ENCODE data around the gene FHIT.

FHIT gene

DNA sequence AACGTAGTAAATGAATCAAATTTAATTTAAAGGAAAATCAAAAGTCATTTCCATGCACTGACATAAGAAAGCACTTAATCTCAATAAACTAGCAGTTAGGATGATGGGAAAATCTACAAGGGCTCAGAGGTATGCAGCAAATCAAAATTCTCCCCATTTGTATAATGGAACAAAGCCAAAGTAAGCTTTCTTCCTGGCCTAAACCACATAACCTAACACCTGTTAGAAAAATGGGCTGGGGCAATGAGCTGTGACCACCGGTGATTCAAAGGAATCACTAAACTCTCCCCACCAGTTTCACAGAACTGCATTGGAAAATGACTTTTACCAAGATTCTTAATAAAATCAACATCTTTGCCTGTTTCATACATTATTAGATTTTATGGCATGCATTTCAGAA lies 1024.3 kb downstream of the FHIT start:
- H3K27ac Mint-ChIP-seq = no peak overlapping the region
- no peaks in the 10 kb centered on the region for H3K36me3 Mint-ChIP-seq (ENCODE audit: low read depth)
- TF ChIP-seq, protein P1, sequence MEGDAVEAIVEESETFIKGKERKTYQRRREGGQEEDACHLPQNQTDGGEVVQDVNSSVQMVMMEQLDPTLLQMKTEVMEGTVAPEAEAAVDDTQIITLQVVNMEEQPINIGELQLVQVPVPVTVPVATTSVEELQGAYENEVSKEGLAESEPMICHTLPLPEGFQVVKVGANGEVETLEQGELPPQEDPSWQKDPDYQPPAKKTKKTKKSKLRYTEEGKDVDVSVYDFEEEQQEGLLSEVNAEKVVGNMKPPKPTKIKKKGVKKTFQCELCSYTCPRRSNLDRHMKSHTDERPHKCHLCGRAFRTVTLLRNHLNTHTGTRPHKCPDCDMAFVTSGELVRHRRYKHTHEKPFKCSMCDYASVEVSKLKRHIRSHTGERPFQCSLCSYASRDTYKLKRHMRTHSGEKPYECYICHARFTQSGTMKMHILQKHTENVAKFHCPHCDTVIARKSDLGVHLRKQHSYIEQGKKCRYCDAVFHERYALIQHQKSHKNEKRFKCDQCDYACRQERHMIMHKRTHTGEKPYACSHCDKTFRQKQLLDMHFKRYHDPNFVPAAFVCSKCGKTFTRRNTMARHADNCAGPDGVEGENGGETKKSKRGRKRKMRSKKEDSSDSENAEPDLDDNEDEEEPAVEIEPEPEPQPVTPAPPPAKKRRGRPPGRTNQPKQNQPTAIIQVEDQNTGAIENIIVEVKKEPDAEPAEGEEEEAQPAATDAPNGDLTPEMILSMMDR (IDR thresholded peaks at IDR 0.05) = no peak
- peaks cover 3% of the 10 kb centered on the region for H3K9me3 Mint-ChIP-seq
- peaks cover 27% of the 10 kb centered on the region for H3K4me1 Mint-ChIP-seq
- H3K27me3 Mint-ChIP-seq (ENCODE audit: low read depth, poor library complexity) = peaks cover 6% of the 10 kb centered on the region
- no peak overlapping the region for H3K4me3 Mint-ChIP-seq
- DNase-seq = no peak

DNA sequence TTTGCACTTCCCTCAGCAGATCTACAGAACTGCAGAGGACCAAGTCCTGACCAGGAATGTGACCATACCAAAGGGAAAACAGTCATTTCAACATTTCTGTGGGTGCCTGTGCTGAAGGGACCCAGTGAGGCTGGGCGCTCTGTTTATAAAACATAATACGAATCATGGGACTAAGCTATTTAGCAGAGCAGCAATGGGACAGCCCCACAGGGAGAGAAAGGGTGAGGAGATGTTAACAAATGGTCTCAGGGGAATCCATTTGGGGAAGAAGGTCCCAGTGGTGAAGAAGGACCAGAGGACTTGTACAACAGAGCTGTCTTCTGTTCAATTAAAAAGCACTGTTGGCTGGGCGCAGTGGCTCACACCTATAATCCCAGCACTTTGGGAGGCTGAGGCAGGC lies 1025.4 kb downstream of the FHIT start:
- Mint-ChIP-seq H3K27me3 (ENCODE audit: low read depth, poor library complexity) (peaks cover 6% of the 10 kb centered on the region), H3K27ac (no peak overlapping the region), H3K4me1 (peaks cover 35% of the 10 kb centered on the region), H3K36me3 (ENCODE audit: low read depth) (no peaks in the 10 kb centered on the region), H3K4me3 (no peak overlapping the region), H3K9me3 (peaks cover 3% of the 10 kb centered on the region)
- TF ChIP-seq, protein P1 (IDR thresholded peaks at IDR 0.05) = no peak
- DNase-seq = no peak

DNA sequence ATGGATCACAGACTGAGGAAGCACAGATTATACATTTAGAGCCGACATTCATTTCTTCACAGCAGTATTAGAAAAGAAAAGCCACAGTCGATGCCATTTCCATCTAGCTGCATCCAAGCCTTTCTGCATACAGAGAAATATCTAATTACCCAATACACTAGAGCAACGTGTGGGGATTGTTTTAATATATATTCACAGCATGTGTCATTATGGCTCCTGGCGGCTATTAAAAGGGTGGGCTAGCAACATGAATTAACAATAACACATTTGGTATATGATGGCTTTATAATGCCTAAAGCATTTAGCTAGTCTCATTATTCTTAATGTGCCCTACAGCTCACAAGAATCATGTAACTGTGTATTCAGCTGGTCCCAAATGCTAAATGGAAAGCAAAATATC lies 1030.5 kb downstream of the FHIT start:
- Mint-ChIP-seq H3K27me3 (ENCODE audit: low read depth, poor library complexity) (peaks cover 5% of the 10 kb centered on the region), H3K36me3 (ENCODE audit: low read depth) (no peaks in the 10 kb centered on the region), H3K9me3 (peaks cover 3% of the 10 kb centered on the region), H3K4me3 (no peak overlapping the region), H3K4me1 (peaks cover 41% of the 10 kb centered on the region), H3K27ac (no peak overlapping the region)
- no peak for DNase-seq
- TF ChIP-seq, protein P1 (IDR thresholded peaks at IDR 0.05) = no peak

DNA sequence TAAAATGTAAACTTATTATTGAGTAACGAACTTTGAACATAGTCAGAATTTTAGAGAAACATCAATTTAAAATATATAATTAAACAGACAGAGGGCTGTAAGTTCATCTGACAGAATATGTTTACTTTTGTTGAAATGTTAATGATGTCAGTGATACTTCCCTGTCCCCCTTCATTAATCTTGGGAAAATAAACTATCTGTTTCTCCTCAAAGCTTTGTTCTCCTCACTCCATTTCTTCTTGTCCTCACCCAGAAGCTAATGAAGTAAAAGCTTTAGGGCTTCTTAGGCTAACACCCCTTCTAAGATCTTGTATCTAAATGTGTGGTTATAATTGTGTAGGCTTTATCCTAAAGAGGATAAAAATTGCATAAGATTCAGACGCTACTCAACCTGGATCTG lies 1031.8 kb downstream of the FHIT start:
- DNase-seq = no peak
- peaks cover 33% of the 10 kb centered on the region for H3K4me1 Mint-ChIP-seq
- H3K27me3 Mint-ChIP-seq (ENCODE audit: low read depth, poor library complexity) = no peaks in the 10 kb centered on the region
- H3K9me3 Mint-ChIP-seq = peaks cover 3% of the 10 kb centered on the region
- peak overlapping the region; percentile 33 for H3K27ac Mint-ChIP-seq
- H3K4me3 Mint-ChIP-seq = no peak overlapping the region
- no peaks in the 10 kb centered on the region for H3K36me3 Mint-ChIP-seq (ENCODE audit: low read depth)
- TF ChIP-seq, protein P1 (IDR thresholded peaks at IDR 0.05) = no peak

DNA sequence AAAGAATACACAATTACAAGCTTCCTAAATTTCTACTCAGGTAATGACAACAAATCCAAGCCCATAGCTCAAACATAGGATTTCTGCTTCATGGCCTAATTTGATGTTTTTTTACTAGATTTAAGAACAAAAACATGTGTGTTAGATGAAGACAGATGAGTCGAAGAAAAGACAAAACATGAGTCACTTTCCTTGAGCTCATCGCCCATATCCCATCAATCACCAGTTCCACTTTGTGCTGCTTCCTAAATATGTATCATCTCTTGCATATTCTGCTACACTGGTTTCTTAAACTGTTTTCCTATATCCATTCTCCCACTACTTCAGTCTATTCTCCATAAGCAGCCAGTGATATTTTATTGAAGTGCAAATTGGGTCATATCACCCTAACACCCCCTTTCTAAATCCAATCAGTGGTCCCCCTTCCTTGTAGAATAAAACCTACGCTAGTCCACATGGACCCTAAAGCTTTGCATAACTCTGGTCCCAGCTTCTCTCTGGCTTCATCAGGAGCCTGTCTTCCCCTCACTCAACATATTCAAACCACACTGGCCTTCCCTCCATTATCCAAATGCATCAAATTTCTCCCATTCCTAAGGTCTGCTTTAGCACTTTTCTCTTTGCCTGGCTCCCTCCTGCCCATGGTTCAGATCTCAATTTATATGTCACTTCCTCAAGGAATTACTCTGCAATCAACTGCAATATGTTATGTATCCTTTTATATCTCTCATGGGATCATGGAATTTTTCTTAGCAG lies 1033.9 kb downstream of the FHIT start:
- H3K4me1 Mint-ChIP-seq = peaks cover 42% of the 10 kb centered on the region

More for the DNA sequence above, 1033.9 kb downstream of the FHIT start:
- TF ChIP-seq, protein P1 (IDR thresholded peaks at IDR 0.05) = no peak
- Mint-ChIP-seq H3K4me3 (no peak overlapping the region), H3K27ac (no peak overlapping the region), H3K36me3 (ENCODE audit: low read depth) (no peaks in the 10 kb centered on the region), H3K9me3 (no peaks in the 10 kb centered on the region), H3K27me3 (ENCODE audit: low read depth, poor library complexity) (no peaks in the 10 kb centered on the region)
- DNase-seq = no peak
